ENCODE data around the gene CREB3L4. TPM values are rescaled to one million over a fixed set of nuclear protein-coding genes. Genes with fewer than 3 reads are reported as not detected.
A peak's percentile ranks its signal among the peaks of the same experiment; 100 is the strongest.

Gene CREB3L4
- total and polyA plus RNA-seq, 2 of the 13 experiments (the other 11 are each of a cell fraction or from before 2014, with no cell fraction given), result 9.9 to 18.7 TPM

DNA sequence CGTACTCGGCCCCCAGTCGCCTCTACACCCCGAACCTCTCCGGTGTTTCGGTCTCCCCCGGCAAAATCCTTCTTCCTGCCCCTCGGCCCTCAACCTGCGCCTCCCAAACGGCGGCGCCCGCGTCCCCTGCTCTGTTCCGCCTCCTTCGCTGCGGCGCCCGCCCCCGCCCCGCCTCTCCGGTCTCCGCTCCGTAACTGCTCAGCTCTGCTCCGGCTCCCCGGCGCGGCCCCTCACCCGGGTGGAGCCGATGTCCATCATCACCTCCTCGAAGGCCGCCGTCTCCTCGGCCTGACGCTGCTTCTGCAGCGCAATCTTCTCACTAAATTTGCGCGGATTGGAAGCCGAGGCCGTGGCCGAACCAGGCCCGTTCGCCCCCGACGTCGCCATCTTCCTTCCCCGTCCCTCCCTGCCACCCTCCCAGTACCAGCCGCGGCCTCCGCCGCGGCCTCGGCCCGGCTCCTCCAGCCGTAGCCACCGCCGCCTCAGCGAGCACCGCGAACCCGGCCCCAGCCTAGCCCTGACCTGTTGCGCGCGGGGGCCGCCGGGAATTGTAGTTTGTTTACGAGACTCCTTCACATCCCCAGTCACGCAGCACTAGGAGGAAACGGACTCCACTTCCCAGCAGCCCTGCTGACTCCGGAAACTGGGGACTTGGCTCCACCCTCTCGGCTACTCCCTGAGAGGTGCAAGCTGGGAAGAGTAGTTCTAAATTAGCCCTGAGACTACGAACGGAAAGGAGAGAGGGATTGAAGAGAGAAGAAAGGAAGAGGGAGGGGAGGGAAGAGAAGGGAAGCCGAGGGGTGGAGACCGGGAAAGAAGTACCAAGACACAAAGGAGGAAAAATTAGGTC lies 9.4 kb upstream of the CREB3L4 start, which contains the start of gene CRTC2 (continued):
- TF ChIP-seq FOXA3 (CRISPR knock-in tag; IDR thresholded peaks at IDR 0.05) (peak; percentile 56), PTBP1 (IDR thresholded peaks at IDR 0.05; ENCODE audit: low read depth, low read length, poor library complexity, severe bottlenecking) (no peak), EZH2 (conservative IDR thresholded peaks at IDR 0.05; ENCODE audit: low read depth, low read length) (no peak), XRCC5 (optimal IDR thresholded peaks at IDR 0.05; ENCODE audit: low read length) (peak; percentile 36), IRF2 (CRISPR knock-in tag; IDR thresholded peaks at IDR 0.05) (peak; percentile 94), MAFG (CRISPR knock-in tag; IDR thresholded peaks at IDR 0.05) (no peak), BCL6 (CRISPR knock-in tag; IDR thresholded peaks at IDR 0.05) (no peak), PAX8 (CRISPR knock-in tag; IDR thresholded peaks at IDR 0.05; ENCODE audit: borderline replicate concordance) (0 out of 2 replicates have a peak, but pooled peaks have one; percentile 36), KAT2B (IDR thresholded peaks at IDR 0.05; ENCODE audit: borderline replicate concordance, low read depth, low read length) (no peak), GZF1 (CRISPR knock-in tag; IDR thresholded peaks at IDR 0.05) (no peak), RAD51 (IDR thresholded peaks at IDR 0.05; ENCODE audit: borderline replicate concordance) (no peak), ZNF180 (CRISPR knock-in tag; IDR thresholded peaks at IDR 0.05; ENCODE audit: borderline replicate concordance, low read depth) (no peak), ZNF792 (CRISPR knock-in tag; IDR thresholded peaks at IDR 0.05) (no peak), ZNF510 (CRISPR knock-in tag; IDR thresholded peaks at IDR 0.05; ENCODE audit: low read depth) (no peak), ZNF207 (IDR thresholded peaks at IDR 0.05; ENCODE audit: borderline replicate concordance) (no peak), ZNF512 (CRISPR knock-in tag; IDR thresholded peaks at IDR 0.05) (no peak), PREB (CRISPR knock-in tag; IDR thresholded peaks at IDR 0.05) (no peak), CHD2 (IDR thresholded peaks at IDR 0.05; ENCODE audit: low read depth, low read length) (peak; percentile 62; the same call in 1 of the 2 replicates), ISX (CRISPR knock-in tag; conservative IDR thresholded peaks at IDR 0.05) (peak; percentile 81; the same call in 1 of the 2 replicates), FOSL1 (CRISPR knock-in tag; IDR thresholded peaks at IDR 0.05; ENCODE audit: borderline replicate concordance) (no peak), GTF2F1 (IDR thresholded peaks at IDR 0.05; ENCODE audit: low read length) (no peak)
- TF ChIP-seq, protein P1, sequence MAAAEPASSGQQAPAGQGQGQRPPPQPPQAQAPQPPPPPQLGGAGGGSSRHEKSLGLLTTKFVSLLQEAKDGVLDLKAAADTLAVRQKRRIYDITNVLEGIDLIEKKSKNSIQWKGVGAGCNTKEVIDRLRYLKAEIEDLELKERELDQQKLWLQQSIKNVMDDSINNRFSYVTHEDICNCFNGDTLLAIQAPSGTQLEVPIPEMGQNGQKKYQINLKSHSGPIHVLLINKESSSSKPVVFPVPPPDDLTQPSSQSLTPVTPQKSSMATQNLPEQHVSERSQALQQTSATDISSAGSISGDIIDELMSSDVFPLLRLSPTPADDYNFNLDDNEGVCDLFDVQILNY (CRISPR knock-in tag; conservative IDR thresholded peaks at IDR 0.05), result no peak
- TF ChIP-seq, protein P2, sequence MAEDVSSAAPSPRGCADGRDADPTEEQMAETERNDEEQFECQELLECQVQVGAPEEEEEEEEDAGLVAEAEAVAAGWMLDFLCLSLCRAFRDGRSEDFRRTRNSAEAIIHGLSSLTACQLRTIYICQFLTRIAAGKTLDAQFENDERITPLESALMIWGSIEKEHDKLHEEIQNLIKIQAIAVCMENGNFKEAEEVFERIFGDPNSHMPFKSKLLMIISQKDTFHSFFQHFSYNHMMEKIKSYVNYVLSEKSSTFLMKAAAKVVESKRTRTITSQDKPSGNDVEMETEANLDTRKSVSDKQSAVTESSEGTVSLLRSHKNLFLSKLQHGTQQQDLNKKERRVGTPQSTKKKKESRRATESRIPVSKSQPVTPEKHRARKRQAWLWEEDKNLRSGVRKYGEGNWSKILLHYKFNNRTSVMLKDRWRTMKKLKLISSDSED (CRISPR knock-in tag; IDR thresholded peaks at IDR 0.05), result no peak
- TF ChIP-seq, protein P3, sequence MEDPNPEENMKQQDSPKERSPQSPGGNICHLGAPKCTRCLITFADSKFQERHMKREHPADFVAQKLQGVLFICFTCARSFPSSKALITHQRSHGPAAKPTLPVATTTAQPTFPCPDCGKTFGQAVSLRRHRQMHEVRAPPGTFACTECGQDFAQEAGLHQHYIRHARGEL (CRISPR knock-in tag; IDR thresholded peaks at IDR 0.05), result no peak
- TF ChIP-seq, protein P4, sequence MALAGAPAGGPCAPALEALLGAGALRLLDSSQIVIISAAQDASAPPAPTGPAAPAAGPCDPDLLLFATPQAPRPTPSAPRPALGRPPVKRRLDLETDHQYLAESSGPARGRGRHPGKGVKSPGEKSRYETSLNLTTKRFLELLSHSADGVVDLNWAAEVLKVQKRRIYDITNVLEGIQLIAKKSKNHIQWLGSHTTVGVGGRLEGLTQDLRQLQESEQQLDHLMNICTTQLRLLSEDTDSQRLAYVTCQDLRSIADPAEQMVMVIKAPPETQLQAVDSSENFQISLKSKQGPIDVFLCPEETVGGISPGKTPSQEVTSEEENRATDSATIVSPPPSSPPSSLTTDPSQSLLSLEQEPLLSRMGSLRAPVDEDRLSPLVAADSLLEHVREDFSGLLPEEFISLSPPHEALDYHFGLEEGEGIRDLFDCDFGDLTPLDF (CRISPR knock-in tag; IDR thresholded peaks at IDR 0.05), result peak; percentile 52; the same call in 1 of the 2 replicates

Measured in HepG2 (cell line).